GM19463 (cell line): Measurements from ENCODE around the gene APBA2.

Source experiments
- ATAC-seq: cut with Tn5 transposase; IDR thresholded peaks from one replicate; pipeline ENCODE4 v1.9.1; 2021; ENCODE audit warnings: mild to moderate bottlenecking, moderate library complexity; ENCODE audit not compliant: unreplicated experiment

The APBA2 gene

DNA sequence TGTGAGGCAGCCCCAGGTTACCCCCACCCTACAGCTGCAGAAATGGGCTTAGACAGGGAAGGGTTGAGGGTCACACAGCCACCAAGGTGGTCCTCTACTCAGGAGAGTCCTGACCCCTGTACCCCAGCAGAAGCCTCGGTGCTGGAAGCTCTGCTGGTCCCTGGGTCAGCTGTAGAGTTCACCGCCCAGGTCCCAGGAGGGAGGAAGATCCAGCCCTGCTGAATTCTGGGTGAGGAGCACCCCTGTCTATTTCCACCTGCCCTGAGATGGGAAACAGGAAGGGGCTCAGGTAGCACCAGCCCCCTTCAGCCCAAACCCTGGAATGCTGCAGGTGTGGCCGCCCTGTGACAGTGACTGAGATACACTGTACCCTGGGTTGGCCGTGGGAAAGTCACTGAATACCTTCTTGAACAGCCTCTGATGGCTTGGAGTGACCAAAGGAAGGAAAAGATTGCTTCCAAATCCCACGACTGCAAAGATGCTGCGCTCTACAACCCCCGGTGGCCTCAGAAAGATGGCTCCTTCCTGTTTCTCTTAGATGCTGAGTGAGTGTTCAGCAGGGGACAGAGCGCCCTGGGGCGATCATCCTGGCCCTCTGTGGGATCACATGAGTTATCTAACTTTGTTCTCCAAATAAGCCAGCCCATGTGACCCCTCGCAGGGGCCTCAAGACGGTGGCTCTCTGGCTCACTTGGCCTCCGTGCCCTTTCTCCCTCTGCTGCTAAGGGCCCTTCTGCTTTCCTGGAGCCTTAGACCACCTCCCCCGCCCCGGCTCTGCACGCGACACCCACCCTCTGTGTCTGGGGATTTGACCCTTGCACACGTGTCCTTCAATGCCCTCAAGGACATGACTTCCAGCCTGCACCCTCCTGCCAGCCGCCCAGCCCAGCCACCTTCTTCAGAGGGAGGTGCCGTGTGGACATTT lies 242.0 kb downstream of the APBA2 start:
- ATAC-seq, result no peak

DNA sequence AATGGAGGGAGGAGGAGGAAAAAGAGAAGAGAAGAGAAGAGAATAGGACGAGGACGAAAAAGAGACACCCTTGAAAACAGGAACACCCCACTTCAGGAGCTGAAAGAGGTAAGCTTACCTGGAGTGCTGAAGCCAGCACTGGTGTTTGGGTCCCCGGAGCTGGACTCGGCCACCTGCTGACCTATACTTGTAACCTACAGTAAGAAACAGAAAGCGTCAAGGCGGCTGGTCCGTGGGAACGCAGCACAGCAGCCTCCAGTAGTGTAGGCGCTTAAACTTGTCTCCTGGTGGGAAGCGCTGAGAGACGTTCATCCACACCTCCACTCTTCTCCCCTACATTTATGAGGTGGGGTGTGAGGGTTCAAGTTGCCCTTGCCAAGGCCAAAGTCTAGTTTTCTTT lies 242.9 kb downstream of the APBA2 start:
- no peak for ATAC-seq

DNA sequence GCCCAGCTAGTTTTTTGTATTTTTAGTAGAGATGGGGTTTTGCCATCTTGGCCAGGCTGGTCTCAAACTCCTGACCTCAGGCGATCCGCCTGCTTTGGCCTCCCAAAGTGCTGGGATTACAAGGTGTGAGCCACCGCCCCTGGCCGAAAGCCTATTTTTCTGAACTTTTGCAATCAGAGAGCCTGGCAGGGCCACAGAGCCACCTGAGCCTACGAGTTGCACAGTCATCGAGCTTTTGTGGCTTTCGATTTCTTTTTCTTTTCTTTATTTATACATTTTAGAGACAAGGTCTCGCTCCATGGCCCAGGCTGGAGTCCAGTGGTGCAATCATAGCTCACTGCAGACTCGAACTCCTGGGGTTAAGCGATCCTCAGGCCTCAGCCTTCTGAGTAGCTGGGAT lies 243.4 kb downstream of the APBA2 start:
- no peak for ATAC-seq

DNA sequence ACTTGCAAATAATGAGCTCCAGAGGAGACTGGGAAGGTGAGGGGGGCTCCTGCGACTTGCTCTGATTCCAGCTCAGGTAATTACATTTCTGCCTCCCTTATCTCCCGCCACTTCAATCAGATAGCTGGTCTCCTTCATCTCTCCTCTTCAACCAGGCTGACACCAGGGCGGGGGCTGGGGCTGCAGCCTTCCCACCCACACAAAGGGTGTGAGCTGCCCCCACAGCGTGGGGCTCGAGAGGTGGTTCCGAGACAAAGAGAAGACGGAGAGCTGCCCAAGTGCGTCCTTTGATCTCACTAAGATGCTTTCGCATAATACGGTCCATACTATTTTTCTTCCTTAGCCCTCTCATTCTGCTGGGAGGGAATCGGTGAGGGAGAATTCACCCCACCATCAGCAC lies 244.2 kb downstream of the APBA2 start:
- ATAC-seq, result no peak

DNA sequence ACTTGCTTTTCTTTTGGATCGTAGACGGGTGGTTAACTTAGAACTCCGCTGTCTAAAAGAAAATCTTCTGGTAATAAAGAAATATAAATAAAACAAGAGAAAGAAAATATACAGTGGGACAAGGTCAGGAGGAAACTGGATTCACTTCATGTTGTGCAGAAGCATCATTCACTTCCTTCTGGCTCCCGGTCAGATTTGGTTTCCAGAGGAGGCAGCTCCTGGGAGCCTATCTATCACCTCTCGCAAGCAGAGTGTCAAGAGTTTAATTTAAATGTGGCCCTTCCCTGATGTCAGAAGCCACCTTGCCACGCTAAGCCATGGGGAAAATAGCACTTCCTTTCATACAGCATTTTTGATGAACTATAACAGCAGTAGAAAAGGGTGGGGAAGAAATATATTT lies 244.7 kb downstream of the APBA2 start:
- no peak for ATAC-seq

DNA sequence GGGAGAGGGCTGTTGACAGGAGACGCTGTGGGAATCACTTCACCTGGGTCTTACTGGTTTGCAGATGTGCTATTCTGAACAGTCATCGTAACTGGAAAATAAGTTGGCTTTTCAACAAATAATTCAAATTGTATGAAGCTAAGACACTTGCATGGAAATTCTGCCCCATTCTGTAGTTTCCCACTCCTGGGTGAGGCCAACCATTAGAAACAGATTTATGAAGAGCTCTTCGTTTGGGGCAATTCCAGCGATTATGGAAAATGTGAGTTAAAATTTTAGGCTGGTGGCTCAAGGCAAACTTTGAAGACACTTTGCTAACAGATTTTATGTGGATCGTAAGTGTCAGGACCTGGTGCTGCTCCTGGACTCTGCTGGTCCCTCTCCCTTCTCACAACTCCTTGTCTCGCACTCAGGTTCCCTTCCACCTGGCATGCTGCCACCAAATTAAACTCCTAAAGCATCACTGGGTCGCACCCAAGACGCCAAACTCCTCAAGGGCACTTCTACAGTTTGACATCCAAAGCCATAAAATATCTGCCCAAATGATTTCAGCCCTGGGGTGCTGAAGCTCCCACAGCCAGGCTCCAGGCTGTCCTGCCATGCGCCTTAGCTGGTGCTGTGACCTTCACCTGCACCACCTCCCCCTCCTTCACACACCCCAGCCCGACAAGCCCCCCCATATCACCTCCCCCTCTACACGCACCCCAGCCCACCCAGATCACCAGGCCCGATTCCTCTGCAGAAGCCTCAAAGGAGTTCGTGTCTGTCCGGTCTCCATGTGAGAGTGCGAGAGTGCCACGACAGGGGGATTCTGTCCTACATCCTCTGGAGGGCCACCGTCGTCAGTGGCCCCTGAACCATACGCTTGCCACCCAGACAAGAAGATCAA lies 245.4 kb downstream of the APBA2 start:
- no peak for ATAC-seq

DNA sequence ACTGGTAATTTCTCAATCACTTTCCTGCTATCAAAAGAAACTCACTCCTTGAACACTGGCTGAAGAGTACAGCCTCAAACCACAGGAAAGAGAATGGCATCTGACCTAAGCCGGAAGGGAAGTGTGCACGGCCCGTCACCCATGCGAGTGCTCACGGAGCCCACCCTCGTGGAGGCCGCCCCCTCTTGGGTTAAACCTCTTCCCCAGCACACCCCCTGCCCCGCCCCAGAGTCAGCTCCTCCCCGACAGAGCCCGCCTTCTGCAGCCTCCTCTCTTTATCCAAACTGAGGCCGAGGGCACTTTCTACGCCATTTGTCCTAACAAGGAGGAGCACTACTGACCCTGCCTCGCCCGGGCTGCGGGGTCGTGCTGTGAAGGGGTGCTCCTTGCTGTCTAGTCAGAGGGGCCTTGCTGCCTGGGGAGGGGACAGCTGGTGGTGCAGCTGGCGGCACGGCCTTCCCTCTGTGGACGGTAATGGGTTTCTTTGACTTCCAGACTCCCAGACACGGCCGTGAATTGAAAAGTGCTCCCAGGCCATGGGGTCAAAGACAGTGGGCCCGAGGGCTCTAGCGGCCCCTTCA lies 246.2 kb downstream of the APBA2 start:
- ATAC-seq, result no peak

DNA sequence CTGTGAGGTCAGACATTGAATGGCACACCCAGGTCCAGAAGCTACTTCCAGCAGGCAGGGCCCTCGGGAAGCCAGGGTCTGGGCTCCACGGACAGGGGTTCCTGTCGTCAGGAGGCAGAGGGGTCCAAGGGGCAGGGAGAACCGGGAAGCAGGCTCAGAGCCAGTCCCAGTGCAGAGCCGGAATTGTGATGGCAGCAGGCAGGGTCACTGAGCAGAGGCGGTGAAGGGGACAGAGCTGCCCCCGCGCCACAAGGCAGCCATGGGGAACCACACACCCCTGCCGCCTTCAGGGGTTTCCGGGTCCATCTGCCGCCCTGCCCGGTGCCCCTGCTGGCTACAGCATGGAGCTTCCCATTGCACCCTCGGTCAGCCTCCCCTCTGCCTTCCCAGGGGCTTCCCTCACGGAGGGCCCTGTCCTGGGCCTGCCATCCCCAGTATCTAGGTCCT lies 247.0 kb downstream of the APBA2 start:
- no peak for ATAC-seq

DNA sequence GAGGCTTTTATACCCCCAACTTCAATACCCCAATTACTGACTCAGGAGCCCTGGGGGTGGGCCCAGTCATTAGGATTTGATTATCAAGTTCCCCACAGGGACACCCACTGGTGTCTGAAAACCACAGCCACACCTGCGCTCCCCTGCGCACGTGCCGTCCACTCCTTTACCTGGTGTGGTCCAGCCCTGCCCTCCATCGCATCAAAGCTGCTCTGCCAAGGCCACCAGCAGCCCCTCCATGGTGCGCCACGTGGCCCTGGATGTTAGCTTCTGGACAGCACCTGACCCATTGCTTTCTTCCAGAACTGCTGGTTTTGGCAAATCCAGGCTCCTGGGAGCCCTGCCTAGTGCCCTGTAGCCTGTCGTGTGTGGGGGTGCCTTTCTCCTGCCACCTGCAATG lies 247.5 kb downstream of the APBA2 start:
- ATAC-seq, result no peak

DNA sequence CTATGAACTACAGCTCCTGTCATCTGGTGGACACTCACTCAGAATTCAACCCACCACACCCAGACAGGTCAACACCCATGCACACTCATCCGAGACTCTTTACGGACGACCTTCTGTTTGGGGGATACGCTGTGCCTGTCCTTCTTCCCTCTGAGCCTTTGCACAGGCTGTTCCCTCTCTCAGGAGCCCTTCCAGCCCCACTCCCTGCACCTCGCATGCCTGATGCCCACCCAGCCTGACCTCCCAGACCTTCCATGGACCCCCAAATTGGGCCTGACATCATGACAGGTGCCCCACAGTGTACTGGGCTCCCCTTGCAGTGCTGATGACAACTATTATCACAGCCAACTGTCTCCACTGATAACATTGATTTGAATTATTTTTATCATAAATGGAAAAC lies 248.0 kb downstream of the APBA2 start:
- no peak for ATAC-seq

DNA sequence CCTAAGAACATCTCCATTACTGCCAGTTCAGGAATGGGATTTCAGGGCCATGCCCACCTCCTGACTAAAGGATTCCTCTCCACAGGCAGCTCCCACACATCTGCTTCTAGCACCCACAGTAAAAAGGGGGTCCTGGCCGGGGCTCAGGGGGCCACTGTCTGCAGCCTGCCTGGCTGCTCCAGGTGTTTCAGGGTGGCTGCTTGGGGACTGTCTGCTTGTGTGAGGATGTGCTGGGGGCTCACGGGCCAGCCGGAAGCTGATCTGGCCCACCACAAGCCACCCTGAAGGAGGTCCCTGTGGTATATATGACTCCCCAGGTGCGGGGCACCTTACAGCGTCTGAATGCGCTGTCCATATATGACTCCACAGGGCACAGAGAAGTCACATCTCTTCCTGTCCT lies 248.5 kb downstream of the APBA2 start:
- ATAC-seq, result no peak

DNA sequence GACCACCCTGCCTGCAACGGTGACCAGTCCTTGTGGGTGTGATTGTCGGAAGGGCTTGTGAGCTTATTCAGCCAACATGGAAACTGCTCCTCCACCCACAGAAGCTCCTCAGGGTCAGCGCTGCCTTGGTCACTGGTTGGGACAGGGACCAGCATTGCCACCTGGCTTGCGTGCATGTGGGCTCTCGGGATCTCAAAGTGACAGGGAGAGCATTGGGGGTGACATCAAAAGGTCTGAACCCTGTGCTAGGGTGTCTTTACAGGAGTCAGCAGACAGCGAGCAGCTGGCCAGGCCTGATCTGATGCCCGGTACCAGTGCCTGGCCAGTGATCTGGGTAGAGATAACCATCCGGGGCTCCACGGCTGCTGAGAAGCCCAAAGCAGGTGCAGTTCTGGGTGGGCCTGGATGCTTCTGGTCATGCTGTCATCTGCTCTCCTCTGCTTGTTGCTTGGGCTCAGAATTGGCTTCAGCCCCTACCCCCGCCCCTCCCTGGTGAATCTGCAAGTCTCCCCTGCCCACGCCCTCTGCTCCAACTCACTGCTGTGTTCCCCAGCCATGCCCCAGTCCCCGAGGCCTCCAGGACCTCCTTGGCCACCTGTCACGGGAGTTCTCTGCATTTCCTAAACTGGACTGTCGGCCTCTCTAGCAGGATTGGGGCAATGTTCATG lies 249.0 kb downstream of the APBA2 start:
- no peak for ATAC-seq

DNA sequence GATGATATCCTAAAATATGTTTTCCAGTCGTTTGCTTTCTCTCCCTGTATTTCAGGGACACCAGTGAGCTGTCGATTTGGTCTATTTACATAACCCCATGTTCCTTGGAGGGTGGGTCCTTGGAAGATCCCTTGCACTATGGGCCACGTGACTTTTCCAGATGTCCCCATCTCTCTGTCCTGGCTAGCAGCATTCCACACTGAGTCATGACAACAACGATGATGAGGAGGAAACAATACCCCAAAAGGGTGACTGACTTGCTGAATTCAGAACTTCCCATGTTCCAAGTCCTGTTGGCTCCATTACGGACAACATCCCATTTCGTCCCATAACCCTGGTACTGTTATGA lies 249.5 kb downstream of the APBA2 start:
- no peak for ATAC-seq

DNA sequence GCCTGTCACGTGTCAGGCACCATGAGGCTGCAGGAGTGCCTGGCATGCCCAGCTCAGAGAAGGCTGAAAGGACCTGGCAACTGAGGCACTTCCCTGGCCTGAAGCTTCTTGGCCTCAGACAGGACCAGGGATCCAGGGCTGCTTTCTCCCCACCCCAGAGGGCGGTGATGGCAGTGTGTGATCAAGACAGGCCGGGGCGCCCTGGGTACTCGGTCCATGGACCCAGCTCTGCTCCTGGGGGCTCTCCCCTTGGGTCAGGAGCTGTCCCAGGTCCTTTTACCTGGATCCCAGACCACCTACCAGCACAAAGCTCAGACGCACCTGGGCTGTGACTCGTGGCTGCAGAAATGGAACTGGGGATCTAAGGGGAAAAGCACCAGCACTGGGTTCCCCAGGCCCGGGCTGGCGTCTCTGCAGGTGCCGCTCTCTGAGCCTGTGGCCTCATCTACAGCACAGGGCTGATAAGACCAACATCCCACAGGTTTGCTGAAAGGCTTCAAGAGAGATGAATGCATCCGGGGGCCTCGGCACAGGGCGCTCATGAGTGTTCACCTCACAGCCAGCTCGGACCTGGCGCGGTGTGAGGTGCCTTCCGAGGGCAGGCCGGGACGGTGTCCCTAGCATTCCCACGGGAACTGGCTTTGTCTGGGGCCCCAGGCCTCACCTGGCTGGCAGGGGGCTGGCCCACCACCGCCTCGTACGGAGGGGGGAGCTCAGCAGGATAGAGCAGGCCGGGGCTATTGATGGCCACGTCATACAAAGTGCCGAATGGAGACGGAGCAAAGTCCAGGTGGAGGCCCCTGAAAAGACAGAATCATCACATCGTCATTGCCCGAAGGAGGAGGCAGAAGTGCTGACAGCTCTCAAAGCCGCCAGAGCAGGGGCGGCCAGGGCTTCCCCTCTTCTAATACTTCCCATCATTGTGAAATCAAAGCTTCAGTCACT lies 250.2 kb downstream of the APBA2 start:
- ATAC-seq, result no peak

DNA sequence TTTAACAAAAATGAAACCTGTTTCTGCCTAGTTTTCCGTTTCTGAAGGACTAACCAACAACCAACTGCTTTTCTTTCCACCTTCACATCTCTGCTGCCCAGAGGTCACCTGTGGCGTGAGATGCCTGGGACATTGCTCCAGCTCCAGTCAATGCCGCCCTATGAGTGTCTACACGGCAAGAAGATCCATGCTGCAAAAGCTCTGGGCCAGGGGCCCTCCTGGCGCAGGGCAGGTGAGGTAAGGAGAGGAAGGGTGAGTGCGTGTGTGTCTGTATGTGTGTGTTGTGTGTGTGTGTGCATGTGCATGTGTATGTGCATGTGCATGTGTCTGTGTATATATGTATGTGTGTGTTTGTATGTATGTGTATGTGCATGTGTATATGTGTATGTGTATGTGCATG lies 252.5 kb downstream of the APBA2 start:
- ATAC-seq, result no peak

DNA sequence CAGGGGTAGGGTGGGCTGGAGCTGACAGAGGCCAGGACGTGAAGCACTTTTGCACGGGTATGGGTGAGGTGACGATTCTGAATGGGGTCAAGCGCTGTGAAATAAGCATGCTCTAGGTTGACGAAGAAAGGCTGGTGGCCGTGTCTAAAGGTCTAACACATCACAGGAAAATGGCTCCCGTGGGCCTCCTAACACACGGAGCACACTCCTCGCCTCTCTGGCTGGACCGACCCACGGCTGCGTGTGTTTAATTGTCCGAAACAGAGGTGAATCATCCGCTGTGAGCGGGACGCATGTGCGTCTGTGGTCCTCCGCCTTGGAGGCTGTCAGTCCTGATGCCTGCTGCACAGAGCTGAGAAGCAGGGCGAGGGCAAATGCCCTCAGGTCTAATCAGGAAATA lies 253.3 kb downstream of the APBA2 start:
- no peak for ATAC-seq

DNA sequence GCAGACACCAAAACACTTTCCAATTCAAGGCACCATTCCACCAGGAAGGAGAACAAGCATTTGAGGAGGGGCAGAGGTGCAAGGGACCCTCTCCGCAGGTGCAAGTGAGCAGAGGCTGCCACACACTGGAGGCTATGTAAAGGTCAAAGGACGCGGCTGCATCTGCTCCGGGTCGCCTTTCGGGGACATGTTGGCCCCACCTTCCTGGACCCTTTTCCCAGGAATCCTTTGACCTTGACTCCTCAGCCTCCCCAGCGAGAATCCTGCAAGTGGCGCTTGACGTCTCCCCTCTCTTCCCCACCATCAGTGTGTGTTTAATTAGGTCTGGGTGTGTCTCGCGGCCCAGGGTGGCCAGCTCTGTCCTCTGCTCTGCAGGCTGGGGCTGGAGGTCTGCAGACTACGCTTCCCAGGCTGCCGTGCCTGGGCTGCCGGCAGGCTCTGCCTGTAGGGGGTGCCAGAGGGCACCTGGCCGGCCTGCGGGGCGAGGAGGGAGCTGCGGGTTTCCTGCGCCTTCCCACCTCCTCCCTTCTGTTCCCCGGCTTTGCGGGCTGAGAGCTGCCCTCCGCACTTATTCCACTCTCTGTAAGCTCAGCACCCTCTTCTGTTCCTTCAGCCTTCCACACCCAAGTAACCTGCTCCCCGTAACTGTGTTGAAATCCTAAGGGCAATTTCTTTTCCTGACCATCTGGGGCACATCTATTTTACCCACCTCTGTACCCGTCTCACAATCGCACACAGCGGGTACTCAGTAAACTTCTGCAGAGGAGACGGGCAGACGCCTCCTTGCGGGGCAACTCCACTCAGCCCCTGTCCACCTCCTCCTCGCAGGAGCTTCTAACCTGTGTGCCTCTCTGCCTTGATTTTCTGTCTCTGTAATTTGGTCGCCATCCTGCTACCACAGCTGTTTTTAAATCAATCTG lies 254.0 kb downstream of the APBA2 start:
- ATAC-seq, result peak; percentile 54

DNA sequence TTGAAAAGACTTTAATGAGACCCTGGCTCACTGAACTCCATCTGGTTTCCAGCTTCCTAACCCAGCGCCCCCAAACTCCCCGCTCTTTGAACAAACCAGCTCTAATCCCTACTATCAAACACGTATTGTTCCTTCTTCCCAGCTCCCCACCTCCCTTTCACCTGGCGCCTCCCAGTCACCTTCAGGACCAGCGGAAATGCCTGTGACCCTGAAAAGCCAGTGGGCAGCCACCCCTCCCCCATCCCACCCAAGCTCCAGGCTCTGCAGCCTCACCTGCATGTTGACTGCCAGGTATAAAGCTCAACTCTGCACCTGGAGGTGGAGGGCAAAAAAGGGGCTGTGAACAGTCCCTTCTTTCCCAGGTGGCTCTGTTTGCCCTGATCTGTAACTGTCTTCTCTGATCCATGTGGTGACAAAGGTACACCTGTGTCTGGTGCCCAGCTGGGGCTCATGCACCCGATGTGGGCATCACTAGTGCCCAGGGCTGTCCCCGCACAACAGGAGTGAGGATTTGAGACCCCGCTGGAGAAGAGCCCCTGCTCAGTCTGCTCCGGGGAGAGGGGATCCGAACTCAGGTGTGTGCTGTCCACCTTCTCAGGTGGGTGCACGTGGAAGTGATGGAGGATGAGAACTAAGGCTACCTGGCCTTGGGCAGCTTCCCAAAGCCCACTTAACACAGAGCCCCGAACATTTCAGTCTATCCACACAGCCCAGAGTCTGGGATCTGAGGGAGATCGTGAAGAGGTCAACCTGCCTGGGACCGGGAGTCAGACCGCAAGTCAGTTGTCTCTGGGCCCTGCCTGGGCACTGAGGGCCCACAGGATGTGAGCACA lies 254.9 kb downstream of the APBA2 start:
- no peak for ATAC-seq
